Measurements from ENCODE around the gene TALDO1.
"Not testable (repeated sequence)": the region's sequence is repeated elsewhere in the genome, so short reads cannot be mapped to it uniquely, and the experiment has no call there.

TALDO1 gene

DNA sequence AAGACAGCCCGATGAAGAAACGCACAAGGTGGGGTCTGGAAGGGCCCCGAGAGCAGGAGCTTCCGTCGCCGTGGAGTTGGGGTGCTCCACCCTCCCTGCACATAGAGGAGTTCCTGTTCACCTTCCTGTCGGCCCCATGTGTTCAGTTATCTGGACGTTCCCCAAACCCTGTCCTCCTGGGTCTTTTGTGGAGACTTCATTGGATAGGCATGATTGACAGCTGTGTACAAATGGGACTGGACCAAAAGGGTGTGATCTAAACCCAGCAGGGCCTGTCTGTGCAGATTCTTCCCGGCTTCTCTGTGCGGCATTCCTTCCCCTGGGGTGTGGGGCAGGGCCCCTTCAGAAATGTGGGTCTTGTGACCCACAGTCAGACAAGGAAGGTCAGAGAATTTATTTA is 9.4 kb upstream of the TALDO1 start:
- not testable (repeated sequence) for DNase-seq

DNA sequence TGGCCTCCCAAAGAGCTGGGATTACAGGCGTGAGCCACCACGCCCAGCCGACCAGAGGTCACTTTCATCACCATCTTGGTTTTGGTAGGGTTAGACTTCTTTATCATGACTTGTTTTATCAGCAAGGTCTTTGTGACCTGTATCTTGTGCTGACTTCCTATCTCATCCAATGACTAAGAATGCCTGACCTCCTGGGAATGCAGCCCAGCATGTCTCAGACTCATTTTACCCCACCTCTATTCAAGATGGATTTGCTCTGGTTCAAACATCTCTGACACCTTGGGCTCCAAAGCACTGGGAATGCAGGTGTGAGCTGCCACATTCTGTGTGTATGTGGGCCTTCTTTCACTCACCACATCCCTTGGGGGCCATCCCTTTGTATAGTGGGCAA is 5.1 kb upstream of the TALDO1 start:
- no peak for DNase-seq

- DNase-seq = no peak
Observed at GRCh38 chr11:742571-743201, 4.6 kb upstream of the TALDO1 start.

DNA sequence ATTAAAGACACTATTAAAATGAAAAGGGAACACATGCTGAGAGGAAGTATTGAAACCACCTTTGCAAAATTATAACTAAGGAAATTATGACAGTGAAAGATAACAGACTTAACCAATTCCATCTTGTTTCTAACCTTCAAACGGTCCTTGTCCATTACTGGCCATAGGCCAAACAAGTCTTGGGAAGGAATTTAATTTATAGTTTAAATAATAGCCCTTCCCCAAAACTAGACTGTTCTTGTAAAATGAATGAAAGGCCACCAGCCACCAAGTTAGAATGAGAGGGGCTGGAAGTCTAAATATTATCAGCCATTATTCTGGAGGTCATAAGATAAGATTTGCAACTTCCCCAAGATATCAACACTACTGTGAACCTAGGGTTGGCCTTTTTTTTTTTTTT is 1.8 kb upstream of the TALDO1 start:
- DNase-seq = no peak

DNA sequence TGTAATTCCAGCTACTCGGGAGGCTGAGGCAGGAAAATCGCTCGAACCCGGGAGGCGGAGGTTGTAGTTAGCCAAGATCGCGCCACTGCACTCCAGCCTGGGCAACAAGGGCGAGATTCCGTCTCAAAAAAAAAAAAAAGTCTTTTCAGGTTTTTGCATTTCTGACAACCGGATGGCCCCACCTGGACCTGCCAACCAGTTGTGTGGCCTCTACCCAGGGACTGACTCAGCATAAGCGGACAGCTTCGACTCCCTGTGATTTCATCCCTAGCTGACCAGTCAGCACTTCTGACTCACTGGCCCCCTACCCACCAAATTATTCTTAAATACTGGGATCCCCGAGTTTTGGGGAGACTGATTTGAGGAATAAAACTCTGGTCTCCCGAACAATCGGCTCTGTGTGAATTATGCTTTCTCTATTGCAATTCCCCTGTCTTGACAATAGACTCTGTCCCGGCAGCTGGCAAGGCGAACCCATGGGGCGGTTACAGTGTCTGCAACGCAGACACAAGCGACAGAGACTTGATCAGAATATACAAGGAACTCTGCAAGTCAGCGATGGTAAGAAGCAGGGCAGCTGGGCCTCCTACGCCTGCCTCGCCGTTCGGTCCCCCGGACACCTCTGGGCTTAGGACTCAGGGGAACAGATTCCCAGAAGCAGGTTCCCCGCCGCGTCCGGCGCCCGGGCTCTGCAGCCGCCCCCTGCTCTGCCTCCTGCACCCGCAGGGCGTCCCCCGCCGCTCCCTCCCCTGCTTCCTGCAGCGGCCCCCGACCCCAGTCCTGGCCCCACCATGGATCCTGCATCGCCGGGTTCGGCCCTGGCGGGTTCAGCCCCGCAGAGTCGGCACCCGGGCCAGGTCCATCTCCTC is 741 bp upstream of the TALDO1 start:
- no peak for DNase-seq

DNA sequence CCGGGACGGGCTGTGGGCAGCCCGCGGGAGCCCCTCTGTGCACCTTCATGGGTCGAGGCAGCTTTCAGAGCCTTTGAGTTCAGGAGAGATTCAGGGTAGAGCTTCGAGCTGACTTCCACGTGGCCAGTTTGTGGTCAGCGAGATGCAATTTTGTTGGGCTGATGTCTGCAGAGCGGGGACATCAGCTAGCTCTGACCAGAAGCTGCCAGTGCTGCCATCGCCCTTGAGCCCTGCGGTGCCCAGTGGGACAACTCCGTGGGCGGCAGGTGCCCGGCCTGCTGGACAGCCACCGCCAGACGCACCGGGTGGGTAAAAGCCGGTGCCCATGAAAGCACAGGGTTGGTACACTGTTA is 719 bp downstream of the TALDO1 start:
- no peak for DNase-seq

- DNase-seq = no peak
Observed at GRCh38 chr11:749731-750130, 2.5 kb downstream of the TALDO1 start.

- no peak for DNase-seq
Observed at GRCh38 chr11:760236-760635, 13.0 kb downstream of the TALDO1 start.

- DNase-seq = no peak
Observed at GRCh38 chr11:761526-762108, 14.4 kb downstream of the TALDO1 start.

- no peak for DNase-seq
Observed at GRCh38 chr11:762421-763072, 15.3 kb downstream of the TALDO1 start.

GRCh38 chr11:763073-763463 is 15.8 kb downstream of the TALDO1 start:
- DNase-seq = no peak

- DNase-seq = no peak
Observed at GRCh38 chr11:763549-764321, 16.5 kb downstream of the TALDO1 start.

DNA sequence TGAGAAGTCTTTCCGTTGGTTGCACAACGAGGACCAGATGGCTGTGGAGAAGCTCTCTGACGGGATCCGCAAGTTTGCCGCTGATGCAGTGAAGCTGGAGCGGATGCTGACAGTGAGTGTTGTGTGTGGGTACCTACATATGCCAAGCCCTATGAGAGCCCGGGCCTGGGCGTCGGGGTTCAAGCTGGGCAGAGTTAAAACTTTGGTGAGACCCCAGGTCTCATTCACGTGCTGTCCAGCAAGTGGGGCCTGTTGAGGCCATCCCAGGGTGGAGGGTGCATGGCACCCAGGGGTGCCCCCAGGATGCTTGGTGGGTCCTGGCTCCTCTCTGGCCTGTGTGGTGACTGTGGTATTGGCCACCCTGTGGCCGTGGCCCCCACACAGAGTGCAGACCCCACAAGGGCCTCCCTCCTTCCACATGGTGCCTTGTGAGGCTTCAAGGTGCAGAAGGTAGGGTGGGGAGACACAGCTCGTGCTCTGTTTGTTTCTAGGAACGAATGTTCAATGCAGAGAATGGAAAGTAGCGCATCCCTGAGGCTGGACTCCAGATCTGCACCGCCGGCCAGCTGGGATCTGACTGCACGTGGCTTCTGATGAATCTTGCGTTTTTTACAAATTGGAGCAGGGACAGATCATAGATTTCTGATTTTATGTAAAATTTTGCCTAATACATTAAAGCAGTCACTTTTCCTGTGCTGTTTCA is 17.2 kb downstream of the TALDO1 start:
- no peak for DNase-seq

- DNase-seq = no peak
Observed at GRCh38 chr11:765025-765801, 17.9 kb downstream of the TALDO1 start.

GRCh38 chr11:765802-766091 is 18.5 kb downstream of the TALDO1 start:
- no peak for DNase-seq

GRCh38 chr11:766106-766935 is 19.1 kb downstream of the TALDO1 start:
- DNase-seq = no peak

GRCh38 chr11:766936-767210 is 19.6 kb downstream of the TALDO1 start:
- DNase-seq = no peak

GRCh38 chr11:767238-767637 is 20.0 kb downstream of the TALDO1 start:
- no peak for DNase-seq

GRCh38 chr11:769887-770641 is 22.8 kb downstream of the TALDO1 start:
- no peak for DNase-seq
